Right ventricle myocardium inferior (tissue), 1 donor: Measurements from ENCODE around the gene MICA. TPM values are rescaled to one million over a fixed set of nuclear protein-coding genes. Genes with fewer than 3 reads are reported as not detected.
"Not testable (repeated sequence)": the region's sequence is repeated elsewhere in the genome, so short reads cannot be mapped to it uniquely, and the experiment has no call there.

Source experiments
- ATAC-seq: fragments of 200-7000 bp; cut with Tn5 transposase; one replicate; pipeline ENCODE4 v1.9.1; 2020; ENCODE audit warnings: mild to moderate bottlenecking, moderate library complexity
- DNase-seq: peaks from one replicate; pipeline ENCODE4 v3.0.0; 2021; ENCODE audit errors: missing footprints
- intact Hi-C: fragments of 100-400 bp; cut with DNase I; formaldehyde crosslinking; loops from one replicate; pipeline ENCODE4 v1.11.0; 2022
- total RNA-seq: library from RNA; stranded (reverse); fragmentation: NEBNext Ultra II Directional; extraction: Animal tissue kit (Norgen Biotek cat#: 25700); gene quantifications from one replicate; pipeline ENCODE4 v1.2.1, GENCODE V29; 2021
- donor health status: DM: no; HTN: yes; CAD: no; lungs with severe emphysema.

Gene MICA
- total RNA-seq, 1 donor from 2014 or later: 8.3 TPM

DNA sequence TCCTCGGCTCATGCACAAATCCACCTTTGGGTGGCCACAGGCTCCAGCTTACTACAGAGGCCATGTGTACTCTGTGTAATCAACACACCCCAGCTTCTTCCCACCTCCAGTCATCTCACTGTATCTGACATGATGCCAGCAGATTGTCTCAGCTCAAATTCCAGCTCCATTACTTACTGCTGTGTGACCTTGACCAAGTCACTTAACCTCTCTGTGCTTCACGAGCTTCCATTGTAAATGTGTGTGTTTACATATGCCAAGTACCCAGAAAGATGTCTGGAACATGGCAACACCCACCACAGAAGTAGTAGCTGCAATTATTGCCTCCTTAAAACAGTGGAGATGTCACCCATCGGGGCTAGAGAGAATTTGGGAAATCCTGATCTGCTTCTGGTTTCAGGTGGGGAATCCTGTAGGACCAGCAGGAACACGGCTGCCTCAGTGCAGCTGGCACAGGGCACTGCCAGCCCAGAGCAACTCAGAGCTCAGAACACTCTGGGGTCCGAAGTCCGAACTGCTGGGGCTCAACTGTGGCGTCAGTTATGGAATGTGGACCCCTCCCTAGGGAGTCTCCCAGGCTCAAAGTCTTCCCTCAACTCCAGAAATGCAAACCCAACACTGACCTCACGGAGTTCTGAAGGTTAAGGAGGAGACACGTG lies 25.2 kb upstream of the MICA start:
- DNase-seq (no peak), ATAC-seq (no peak)
- intact Hi-C loops: no loop called here

DNA sequence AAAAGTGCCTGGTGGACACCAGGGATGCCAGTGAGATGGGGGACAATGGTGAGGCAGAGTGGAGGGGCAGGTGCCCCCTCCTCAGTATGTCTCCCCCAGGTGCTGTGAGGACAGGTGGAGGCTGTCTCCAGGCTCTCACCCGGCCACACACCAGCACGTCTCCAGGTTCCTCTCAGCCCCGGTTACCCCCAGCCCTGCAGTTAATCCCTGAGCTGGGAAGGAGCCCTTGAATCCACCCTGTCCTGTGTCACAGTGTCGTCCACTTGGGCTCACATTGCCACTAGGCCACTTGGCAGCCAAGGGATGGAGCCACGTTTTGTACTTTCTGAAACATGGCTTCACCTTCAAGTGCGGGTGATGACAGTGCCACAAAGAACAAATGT lies 24.7 kb upstream of the MICA start:
- DNase-seq (no peak), ATAC-seq (no peak)
- intact Hi-C loops: no loop called here

DNA sequence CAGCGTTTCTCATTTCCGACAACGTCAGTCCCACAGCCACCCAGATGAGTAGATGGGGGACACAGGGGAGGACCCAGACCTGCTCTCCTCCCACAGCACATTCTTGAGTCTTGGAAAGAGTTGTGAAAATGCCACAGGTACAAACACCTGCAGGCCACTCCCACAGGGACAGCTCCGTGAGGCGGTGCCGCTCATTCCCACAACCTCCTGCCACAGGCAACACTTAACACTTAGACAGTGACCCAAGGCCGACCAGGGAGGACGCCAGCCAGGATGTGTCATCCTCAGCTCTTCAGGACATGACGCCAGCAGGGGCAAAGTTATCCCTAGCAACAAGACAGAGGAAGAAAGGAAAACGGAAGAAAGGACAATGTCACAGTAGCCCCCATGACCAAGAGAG lies 23.5 kb upstream of the MICA start:
- intact Hi-C loops: no loop called here
- ATAC-seq (no peak), DNase-seq (no peak)

DNA sequence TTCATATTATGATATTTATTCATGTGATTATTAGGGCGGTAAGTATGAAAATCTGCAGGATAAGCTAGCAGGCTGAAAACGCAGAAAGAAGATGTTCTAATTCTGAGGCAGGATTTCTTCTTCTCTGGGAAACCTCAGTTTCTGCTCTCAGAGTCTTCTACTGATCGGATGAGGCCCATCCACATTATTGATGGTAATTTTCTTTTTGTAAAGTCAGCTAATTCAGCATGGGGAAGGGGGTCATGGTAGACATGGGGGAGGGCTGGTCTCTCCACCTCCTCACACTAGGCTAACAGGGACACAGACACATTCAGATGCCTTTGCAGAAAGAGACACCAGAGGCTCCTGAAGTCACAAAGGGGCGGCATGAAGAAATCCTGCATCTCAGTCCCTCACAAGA lies 21.7 kb upstream of the MICA start:
- DNase-seq: no peak
- no peak for ATAC-seq
- intact Hi-C loops: no loop called here

DNA sequence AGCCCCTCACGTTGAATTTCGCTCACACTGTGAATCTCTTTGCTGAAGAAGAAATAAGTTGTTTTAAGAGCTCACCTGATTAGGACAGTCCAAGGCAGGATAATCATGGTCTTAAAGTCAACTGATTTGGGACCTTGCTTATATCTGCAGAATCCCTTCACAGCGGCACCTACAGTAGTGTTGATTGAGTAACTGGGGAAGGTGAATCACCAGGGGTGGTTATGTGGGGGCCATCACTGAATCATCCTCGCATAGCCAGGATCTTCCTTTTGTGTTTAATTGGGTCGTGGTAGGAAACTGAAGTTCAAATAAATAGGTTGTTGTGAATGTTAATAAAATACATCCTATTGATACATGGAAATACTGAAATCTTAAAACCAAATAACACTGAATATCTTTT lies 20.2 kb upstream of the MICA start:
- intact Hi-C loops: no loop called here
- ATAC-seq: no peak
- DNase-seq: no peak

DNA sequence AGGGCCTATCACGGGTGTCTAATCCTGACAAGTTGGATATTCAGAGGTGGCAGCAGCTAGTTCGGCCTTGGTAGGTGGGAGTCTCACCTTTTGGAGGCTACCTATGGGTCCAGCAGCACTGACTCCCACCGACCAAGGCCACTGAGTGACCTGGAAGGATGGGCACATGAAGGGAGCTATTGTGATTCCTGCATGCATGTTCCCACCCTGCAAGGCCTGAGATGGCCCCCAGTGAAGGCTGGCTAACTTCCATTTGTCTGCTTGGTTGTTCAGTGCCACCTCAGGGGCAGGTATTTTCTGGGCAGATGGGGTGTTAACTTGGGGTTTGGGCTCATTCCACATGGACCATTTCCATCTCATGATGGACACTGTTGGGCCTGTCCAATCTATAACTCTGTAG lies 18.4 kb upstream of the MICA start:
- no peak for DNase-seq
- intact Hi-C loops: no loop called here
- no peak for ATAC-seq

DNA sequence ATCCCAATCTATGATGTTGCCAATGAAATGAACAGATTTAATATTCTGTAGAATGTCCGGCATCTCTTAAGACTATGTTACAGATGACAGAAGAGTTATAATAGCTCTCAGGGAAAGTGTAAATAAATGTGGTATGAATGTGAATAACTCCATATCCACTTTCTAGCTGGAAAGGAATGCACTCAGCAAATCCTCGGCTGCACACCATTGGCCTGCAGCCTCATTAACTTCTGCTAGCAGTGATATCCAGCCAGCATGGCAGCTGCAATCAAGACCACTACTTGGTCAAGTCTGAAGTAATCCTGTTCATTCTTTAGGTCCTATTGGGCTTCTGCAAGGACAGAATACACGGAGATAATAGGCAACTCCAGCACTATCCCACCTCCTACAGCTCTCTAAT lies 17.3 kb upstream of the MICA start:
- DNase-seq (no peak), ATAC-seq (no peak)
- intact Hi-C loops: no loop called here

DNA sequence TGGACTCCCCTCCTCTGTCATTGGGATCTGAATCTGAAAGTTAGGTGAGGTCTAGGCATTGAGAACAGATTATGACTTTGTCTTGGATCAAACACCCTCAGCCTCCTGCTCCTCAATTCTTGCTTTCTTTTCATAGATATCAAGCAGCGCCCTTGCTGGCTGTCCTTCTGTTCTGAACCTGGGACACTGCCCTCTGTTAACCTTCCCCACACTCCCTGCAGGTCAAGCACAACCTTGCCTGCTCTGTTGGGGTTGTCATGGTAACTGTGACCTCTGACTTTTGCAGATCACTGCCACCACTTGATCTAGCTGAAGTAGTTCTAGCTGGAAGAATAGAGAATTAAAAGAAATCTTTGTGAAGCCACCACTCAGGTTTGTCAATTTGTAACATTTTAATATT lies 16.4 kb upstream of the MICA start:
- intact Hi-C loops: no loop called here
- DNase-seq: no peak
- no peak for ATAC-seq

DNA sequence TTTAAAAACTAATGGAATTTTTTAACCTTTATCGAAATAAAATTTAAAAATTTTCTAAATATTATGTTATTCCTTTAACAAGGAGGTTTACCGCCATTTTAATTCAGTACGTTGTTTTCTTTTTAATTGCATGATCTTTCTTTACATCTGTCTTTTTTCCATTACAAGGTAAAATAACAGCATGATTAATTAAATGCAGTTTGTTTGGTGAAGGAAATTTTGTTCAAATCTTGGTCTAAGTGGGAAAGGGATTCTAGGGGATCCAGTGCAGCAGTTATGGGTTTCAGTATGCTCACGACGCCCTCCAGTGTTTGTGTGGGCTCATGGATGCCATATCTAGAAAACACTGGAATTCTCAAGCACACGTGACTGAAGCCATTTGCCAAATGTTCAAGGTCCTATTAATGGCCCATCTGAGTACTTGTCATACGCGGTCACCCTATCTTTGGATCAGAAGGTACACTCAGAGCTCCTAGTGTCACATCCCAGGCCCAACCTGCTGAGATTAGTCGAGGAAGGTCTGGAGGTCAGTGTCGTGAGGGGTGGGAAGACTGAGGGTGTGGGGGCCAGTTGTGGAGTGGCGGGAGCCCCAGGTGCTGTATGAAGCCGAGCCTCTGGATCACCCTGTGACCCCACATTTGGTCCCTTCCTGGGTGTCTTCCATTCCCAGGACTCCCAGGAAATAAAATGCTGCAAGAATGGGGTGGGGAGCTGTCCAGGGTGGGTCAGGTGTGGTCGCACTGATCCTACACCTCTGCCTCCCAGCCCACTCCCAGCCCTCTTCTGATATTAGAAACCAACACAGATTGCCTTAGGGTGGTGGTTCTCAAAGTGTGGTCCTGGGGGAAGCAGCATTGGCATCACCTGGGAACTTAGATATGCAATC lies 14.2 kb upstream of the MICA start:
- DNase-seq, ATAC-seq, intact Hi-C loops: not testable (repeated sequence)

DNA sequence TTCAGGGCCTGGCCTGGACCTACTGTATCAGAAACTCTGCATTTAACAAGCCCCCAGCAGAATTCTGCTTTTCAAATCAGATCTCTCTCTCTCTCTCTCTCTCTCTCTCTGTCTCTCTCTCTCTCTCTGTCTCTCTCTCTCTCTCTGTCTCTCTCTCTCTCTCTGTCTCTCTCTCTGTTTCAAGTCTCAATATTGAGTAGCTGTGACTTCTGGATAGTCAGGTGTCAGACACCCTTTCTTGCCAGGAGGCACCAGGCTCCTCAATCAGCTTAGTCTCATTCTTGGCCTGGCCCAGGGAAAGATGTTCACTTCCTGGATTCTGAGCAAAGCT lies 13.6 kb upstream of the MICA start:
- not testable (repeated sequence) for DNase-seq

DNA sequence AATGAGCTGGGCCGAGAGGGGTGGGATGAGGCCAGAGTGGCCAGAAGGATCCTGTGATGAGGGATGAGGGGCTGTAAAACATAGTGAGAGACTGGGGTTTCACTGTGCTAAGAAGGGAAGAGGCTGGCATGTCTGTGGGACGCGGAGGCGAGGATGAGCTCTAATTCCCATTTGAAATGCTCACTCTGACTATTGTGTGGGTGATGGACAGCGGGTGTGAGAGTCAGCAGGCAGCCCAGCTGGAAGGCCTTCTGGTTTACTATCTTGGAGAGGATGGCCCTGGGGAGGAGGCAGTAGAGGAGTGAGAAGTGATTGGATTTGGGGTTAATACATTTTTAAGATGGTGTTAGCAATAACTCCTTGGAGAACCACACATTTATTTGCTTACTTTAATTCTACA lies 9.5 kb upstream of the MICA start:
- ATAC-seq (no peak), DNase-seq (no peak)
- intact Hi-C loops: no loop called here

More for the DNA sequence above, 13.6 kb upstream of the MICA start:
- ATAC-seq, intact Hi-C loops: not testable (repeated sequence)

DNA sequence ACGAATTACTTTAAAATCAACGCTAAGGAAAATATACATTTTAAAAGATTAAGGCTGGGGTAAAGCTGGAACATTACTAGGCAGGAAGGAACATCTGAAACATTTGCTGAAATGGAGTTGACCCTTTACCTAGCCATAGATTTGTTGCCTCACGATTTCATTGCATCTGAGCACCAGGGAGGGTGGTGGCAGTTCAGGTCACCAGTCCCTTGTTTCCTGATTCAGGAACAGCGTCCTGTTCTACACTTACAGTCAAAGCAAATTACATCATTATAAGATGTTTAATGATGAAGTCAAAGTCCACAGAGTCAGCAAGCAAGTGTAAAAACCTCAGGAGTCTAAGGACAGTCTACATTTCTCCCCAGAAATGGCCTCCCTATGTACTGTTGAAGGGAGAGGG lies 9.0 kb upstream of the MICA start:
- intact Hi-C loops: no loop called here
- no peak for DNase-seq
- no peak for ATAC-seq

DNA sequence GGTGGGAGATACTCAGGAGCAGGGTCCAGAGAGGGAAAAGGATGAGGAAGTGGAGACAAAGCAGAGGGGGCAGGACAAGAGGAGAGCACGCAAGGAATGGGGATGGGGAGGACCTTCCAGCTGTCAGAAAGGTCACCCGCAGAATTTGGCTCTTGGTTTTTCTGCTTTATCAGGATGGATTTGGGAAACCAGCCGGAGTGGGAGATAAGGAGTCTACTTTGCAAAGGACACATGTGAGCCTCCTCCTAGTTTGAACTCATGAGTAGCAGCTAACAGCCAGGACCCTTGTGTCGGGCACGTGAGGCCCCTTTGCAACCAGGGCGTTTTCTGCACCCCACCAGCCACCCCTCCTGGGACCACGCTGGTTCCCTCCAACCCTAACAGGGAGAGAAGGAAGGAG lies 7.6 kb upstream of the MICA start:
- intact Hi-C loops: no loop called here
- DNase-seq (no peak), ATAC-seq (no peak)

DNA sequence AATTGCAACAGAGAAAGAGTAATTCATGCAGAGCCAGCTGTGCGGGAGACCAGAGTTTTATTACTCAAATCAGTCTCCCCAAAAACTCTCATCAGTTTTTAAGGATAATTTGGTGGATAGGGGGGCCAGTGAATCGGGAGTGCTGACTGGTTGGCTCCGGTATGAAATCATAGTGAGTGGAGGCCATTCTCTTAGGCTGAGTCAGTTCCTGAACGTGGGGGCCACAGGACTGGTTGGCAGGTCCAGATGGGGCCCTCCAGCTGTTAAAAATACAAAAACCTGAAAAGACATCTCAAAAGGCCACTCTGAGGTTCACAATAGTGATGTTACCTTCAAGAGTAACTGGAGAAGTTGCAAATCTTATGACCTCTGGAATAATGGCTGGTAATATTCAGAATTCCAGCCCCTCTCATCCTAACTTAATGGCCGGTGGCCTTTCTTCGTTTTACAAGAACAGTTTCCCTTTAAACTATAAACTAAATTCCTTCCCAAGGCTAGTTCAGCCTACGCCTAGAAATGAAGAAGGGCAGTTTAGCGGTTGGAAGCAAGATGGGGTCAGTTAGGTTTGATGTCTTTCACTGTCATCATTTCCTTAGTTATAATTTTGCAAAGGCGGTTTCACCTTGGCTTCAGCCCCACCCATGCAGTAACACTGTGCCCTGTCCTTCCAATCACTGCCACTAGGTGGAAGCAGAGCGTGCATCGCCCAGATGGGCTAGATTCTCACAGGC lies 6.8 kb upstream of the MICA start:
- ATAC-seq (peak; percentile 38), DNase-seq (peak; percentile 85)
- intact Hi-C loops: no loop called here

DNA sequence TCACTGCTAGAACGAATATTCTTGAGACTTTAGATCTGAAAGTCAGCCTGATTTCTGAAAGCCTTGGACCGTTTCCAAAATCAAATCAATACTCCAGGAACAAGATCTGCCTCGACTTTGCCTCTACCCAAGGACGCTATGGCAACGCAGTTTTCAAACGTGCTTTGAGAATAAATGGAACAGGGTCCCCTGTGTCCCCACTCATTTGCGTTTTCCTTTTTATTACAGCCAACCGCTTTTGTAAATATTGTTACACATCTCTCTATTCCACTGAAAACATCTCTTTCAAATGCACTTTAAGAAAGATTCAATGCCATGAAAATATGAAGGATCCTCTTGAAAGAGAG lies 6.3 kb upstream of the MICA start:
- intact Hi-C loops, DNase-seq, ATAC-seq: not testable (repeated sequence)

DNA sequence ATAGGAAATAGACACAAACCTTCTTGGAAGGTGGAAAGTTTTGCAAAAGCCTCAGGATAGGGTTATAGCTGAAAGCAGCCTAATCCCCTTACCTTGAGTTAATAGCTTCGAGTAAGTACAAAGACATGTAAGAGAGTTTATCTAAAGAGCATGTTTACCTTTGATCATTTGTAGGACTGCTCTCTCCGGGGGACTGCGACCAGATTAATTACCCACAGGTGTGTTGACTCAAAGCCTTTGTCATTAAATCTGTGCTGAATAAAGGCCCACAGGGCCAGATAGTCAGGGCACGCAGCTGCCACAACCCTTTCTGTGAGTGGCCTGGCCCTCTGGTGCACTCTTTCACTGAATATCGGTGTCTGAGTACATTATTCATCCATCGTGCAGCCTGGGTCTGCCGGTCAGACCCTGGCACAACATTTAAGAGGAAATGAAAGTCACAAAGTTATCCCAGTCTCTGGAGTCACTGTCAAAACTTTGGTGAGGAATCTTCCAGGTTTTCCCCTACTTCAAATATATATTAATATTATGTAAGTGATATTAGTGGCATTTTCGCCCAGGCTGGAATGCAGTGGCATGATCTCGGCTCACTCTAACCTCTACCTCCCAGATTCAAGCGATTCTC lies 5.4 kb upstream of the MICA start:
- intact Hi-C loops: no loop called here
- ATAC-seq (no peak), DNase-seq (no peak)

DNA sequence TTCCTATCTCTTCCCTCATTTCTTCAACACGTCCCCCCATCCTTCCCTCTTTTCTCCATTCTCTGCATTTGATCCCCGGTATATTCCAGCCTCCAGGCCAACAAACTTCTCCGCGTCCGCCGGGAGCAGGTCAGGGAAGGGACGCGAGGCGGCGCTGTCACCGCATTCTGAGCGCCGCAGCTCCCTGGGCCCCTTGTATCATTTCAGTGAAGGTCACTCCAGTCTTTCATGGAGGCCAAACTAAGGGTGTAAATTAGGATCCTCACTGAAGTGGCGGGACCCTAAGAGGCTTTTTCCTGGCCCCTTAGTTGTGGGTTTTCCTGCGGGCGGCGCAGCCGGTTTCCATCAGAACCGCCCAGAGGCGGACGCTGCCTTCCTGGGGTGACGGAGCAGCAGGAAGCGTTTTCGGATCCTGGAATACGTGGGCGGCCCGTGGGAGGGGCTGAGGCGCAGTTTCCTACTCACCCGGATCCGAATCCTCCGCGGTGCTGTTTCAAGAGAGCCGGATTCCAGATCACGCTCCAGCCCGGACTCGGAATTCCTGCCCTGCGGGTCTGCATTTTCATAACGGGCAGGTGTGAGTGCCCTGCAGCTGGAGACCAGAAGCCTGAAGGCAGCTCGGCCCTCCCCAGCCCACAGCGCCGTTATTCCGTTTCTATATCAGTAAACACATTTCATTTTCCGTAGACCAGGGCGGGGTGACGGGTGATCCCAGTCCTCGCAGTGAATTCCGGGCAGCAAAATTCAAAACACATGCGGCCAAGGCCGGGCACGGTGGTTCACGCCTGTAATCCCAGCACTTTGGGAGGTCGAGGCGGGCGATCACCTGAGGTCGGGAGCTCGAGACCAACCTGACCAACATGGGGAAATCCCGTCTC lies 3.6 kb upstream of the MICA start:
- DNase-seq: peak; percentile 95
- intact Hi-C loops: loop anchor here (1.0 kb wide), 1 partner anchor 41 kb away; no protein-coding TSS in a partner anchor

DNA sequence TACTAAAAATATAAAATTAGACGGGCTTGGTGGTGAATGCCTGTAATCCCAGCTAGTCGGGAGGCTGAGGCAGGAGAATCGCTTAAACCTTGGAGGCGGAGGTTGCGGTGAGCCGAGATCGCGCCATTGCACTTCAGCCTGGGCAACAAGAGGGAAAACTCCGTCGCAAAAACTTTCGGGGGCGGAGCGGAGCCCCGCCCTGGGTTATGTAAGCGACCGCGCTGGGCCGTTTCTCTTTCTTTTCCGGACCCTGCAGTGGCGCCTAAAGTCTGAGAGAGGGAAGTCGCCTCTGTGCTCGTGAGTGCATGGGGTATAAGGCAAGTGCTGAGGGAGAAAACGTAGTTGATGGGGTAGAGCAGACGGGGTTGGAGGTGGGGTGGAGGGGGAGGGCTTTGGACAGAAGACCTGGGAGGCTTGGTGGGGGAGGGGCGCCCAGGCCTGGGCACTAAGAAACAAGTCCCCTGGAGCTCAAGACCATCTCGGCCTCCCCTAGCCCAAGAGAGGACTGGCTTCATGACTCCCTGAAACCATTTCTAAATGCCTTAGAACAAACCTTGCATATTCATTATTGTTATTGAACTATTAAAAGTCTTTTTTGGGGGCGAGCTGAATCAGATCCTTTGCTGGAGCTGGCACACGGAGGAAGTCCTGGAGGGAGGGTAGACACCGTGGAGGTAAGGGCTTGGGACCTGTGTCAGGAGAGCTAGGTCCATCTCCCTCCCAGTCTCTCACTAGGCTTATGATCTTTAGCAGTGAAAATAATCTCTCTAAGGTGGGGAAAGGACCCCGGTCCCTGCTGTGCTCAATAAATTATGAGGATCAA lies 2.7 kb upstream of the MICA start:
- peak; percentile 74 for ATAC-seq
- intact Hi-C loops: no loop called here
- peak; percentile 93 for DNase-seq

More for the DNA sequence above, 3.6 kb upstream of the MICA start:
- peak; percentile 87 for ATAC-seq
